ENCODE measurements around the gene TPD52L1.

The TPD52L1 gene

GRCh38 chr6:125245523-125246264 lies 92.1 kb downstream of the TPD52L1 start:
- no peaks in the 10 kb centered on the region for H3K27me3 ChIP-seq (ENCODE audit: control insufficient read depth in 5 of 5, insufficient read depth in 4 of 5, low read length in 5 of 5)
- H3K4me1 ChIP-seq (ENCODE audit: control insufficient read depth in 5 of 5, insufficient read depth in 5 of 5, low read length in 5 of 5): peaks cover 0 to 5% (median 0%) of the 10 kb centered on the region in 5 donors
- peaks cover 0 to 8% (median 6%) of the 10 kb centered on the region in 5 donors for H3K9me3 ChIP-seq (ENCODE audit: control insufficient read depth in 5 of 5, low read length in 5 of 5)
- H3K4me3 ChIP-seq (ENCODE audit: low read depth in 1 of 5, low read length in 5 of 5): no peak overlapping the region
- H3K27ac ChIP-seq (ENCODE audit: low read depth, low read length): no peak overlapping the region
- H3K9ac ChIP-seq (ENCODE audit: low read length in 5 of 5): no peak overlapping the region
- H3K36me3 ChIP-seq (ENCODE audit: control insufficient read depth in 5 of 5, insufficient read depth in 5 of 5, low read length in 5 of 5): no peaks in the 10 kb centered on the region

GRCh38 chr6:125246566-125246965 lies 93.0 kb downstream of the TPD52L1 start:
- no peaks in the 10 kb centered on the region for H3K36me3 ChIP-seq (ENCODE audit: control insufficient read depth in 5 of 5, insufficient read depth in 5 of 5, low read length in 5 of 5)
- H3K4me3 ChIP-seq (ENCODE audit: low read depth in 1 of 5, low read length in 5 of 5): no peak overlapping the region
- H3K27ac ChIP-seq (ENCODE audit: low read depth, low read length): no peak overlapping the region
- H3K9ac ChIP-seq (ENCODE audit: low read length in 5 of 5): no peak overlapping the region
- peaks cover 0 to 7% (median under 1%) of the 10 kb centered on the region in 5 donors for H3K9me3 ChIP-seq (ENCODE audit: control insufficient read depth in 5 of 5, low read length in 5 of 5)
- H3K4me1 ChIP-seq (ENCODE audit: control insufficient read depth in 5 of 5, insufficient read depth in 5 of 5, low read length in 5 of 5): peaks cover 0 to 5% (median 0%) of the 10 kb centered on the region in 5 donors
- H3K27me3 ChIP-seq (ENCODE audit: control insufficient read depth in 5 of 5, insufficient read depth in 4 of 5, low read length in 5 of 5): no peaks in the 10 kb centered on the region

- H3K4me1 ChIP-seq (ENCODE audit: control insufficient read depth in 5 of 5, insufficient read depth in 5 of 5, low read length in 5 of 5): peaks cover 0 to 5% (median 0%) of the 10 kb centered on the region in 5 donors
These were observed 94.6 kb downstream of the TPD52L1 start for GRCh38 chr6:125248136-125248535.

DNA sequence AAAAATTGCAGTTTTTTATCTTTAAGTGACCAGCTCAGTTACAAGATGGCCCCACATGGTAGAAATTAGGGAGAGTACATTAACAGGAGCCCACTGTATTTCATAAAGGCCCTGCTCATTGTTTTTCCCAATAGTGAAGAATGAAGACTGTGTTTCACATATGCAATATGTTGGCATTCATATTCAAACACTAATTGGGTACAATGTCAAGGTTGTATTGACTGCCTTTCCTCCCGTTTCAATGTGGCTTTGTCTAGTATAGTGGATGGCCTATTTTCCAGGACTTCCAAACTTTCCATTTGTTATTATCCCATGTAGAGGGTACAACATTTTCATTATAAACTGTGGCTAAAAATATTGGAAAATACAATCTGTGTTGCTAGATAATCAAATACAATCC lies 96.9 kb downstream of the TPD52L1 start:
- no peak overlapping the region for H3K9ac ChIP-seq (ENCODE audit: low read length in 5 of 5)
- peaks cover 0 to 5% (median 0%) of the 10 kb centered on the region in 5 donors for H3K4me1 ChIP-seq (ENCODE audit: control insufficient read depth in 5 of 5, insufficient read depth in 5 of 5, low read length in 5 of 5)
- no peaks in the 10 kb centered on the region for H3K36me3 ChIP-seq (ENCODE audit: control insufficient read depth in 5 of 5, insufficient read depth in 5 of 5, low read length in 5 of 5)
- H3K27me3 ChIP-seq (ENCODE audit: control insufficient read depth in 5 of 5, insufficient read depth in 4 of 5, low read length in 5 of 5): no peaks in the 10 kb centered on the region
- no peak overlapping the region for H3K27ac ChIP-seq (ENCODE audit: low read depth, low read length)
- no peak overlapping the region for H3K4me3 ChIP-seq (ENCODE audit: low read depth in 1 of 5, low read length in 5 of 5)
- no peaks in the 10 kb centered on the region for H3K9me3 ChIP-seq (ENCODE audit: control insufficient read depth in 5 of 5, low read length in 5 of 5)

More at GRCh38 chr6:125248136-125248535, 94.6 kb downstream of the TPD52L1 start:
- H3K27me3 ChIP-seq (ENCODE audit: control insufficient read depth in 5 of 5, insufficient read depth in 4 of 5, low read length in 5 of 5): no peaks in the 10 kb centered on the region
- H3K4me3 ChIP-seq (ENCODE audit: low read depth in 1 of 5, low read length in 5 of 5): no peak overlapping the region
- no peak overlapping the region for H3K27ac ChIP-seq (ENCODE audit: low read depth, low read length)
- no peaks in the 10 kb centered on the region for H3K36me3 ChIP-seq (ENCODE audit: control insufficient read depth in 5 of 5, insufficient read depth in 5 of 5, low read length in 5 of 5)
- no peaks in the 10 kb centered on the region for H3K9me3 ChIP-seq (ENCODE audit: control insufficient read depth in 5 of 5, low read length in 5 of 5)
- no peak overlapping the region for H3K9ac ChIP-seq (ENCODE audit: low read length in 5 of 5)

DNA sequence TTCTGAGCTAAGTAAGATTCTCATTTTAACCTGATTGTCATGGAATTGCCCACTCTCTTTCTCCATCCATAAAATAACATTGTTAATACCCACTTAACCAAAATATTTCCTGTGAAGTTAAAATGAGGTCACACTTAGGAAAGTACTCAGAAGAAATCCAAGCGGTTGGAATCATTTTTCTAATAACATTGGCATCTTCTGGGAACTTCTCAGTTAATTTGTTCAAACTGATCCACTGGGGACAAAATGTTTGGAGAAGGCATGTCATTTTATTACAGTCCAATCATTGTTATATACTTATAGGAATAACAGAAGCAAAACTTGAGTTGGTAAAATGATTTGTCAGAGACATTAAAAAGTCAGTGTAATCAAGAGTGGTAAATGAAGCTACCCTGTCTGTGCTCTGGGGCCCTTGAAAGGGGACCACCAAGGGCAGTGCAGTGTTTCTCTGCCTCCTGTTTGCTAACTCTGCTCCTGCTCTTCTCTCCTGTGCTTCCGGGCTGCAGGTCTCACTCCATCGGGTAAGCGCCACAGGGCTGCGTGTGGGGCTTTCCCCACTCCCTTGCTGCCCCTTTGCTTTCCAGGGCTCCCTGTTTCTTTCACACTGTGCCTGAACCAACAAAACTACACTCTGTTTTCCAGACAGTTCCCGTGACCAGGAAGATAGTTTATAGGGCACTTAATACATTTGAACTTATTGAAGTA lies 98.1 kb downstream of the TPD52L1 start:
- no peaks in the 10 kb centered on the region for H3K9me3 ChIP-seq (ENCODE audit: control insufficient read depth in 5 of 5, low read length in 5 of 5)
- H3K9ac ChIP-seq (ENCODE audit: low read length in 5 of 5): no peak overlapping the region
- H3K27me3 ChIP-seq (ENCODE audit: control insufficient read depth in 5 of 5, insufficient read depth in 4 of 5, low read length in 5 of 5): no peaks in the 10 kb centered on the region
- no peaks in the 10 kb centered on the region for H3K36me3 ChIP-seq (ENCODE audit: control insufficient read depth in 5 of 5, insufficient read depth in 5 of 5, low read length in 5 of 5)
- H3K4me1 ChIP-seq (ENCODE audit: control insufficient read depth in 5 of 5, insufficient read depth in 5 of 5, low read length in 5 of 5): peaks cover 0 to under 1% (median 0%) of the 10 kb centered on the region in 5 donors
- H3K4me3 ChIP-seq (ENCODE audit: low read depth in 1 of 5, low read length in 5 of 5): no peak overlapping the region
- no peak overlapping the region for H3K27ac ChIP-seq (ENCODE audit: low read depth, low read length)

DNA sequence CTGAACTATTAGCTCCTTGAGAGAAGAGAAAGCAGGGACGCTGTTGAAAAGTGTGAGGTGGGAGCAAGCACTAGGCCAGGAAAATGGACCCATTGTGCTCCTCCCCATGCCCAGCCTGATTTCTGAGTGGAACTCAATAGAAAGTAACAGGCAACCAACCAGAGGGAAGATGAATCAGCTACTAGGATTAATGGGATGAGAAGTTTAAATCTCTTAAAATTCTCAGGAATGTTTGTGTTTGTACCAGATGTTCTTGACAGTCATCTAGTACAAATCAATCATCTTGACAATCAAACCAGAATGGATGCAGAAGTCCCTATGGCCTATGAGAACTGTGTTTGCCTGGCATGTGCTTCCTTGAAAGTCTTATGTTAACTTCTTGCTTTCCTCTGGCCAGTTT lies 99.3 kb downstream of the TPD52L1 start:
- no peak overlapping the region for H3K27ac ChIP-seq (ENCODE audit: low read depth, low read length)
- no peak overlapping the region for H3K9ac ChIP-seq (ENCODE audit: low read length in 5 of 5)
- H3K4me1 ChIP-seq (ENCODE audit: control insufficient read depth in 5 of 5, insufficient read depth in 5 of 5, low read length in 5 of 5): no peaks in the 10 kb centered on the region
- H3K27me3 ChIP-seq (ENCODE audit: control insufficient read depth in 5 of 5, insufficient read depth in 4 of 5, low read length in 5 of 5): no peaks in the 10 kb centered on the region
- no peaks in the 10 kb centered on the region for H3K9me3 ChIP-seq (ENCODE audit: control insufficient read depth in 5 of 5, low read length in 5 of 5)
- H3K4me3 ChIP-seq (ENCODE audit: low read depth in 1 of 5, low read length in 5 of 5): no peak overlapping the region
- H3K36me3 ChIP-seq (ENCODE audit: control insufficient read depth in 5 of 5, insufficient read depth in 5 of 5, low read length in 5 of 5): no peaks in the 10 kb centered on the region

DNA sequence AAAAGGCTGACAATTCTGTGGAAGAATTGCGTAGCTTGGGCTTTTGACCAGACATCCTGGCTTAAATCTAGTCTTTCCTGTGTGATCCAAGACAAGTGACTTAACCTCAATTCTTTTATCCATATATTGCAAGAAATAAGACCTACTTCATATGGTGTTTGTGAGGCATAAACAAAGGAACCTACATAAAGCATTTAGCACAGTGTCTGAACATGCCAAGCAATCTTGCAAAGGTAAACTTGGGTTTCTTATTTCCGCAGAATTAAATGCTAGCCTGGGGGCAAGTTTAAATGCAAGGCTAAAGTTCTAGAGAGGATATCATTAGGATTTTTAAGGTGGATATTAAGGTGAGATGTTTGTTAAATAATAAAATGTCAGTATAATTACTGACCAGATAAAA lies 100.3 kb downstream of the TPD52L1 start:
- Histone ChIP-seq H3K4me1 (ENCODE audit: control insufficient read depth in 5 of 5, insufficient read depth in 5 of 5, low read length in 5 of 5) (no peaks in the 10 kb centered on the region), H3K4me3 (ENCODE audit: low read depth in 1 of 5, low read length in 5 of 5) (no peak overlapping the region)

GRCh38 chr6:125254321-125254720 lies 100.7 kb downstream of the TPD52L1 start:
- H3K36me3 ChIP-seq (ENCODE audit: control insufficient read depth in 5 of 5, insufficient read depth in 5 of 5, low read length in 5 of 5): peaks cover 0 to 6% (median 0%) of the 10 kb centered on the region in 5 donors
- H3K9me3 ChIP-seq (ENCODE audit: control insufficient read depth in 5 of 5, low read length in 5 of 5): no peaks in the 10 kb centered on the region
- no peaks in the 10 kb centered on the region for H3K4me1 ChIP-seq (ENCODE audit: control insufficient read depth in 5 of 5, insufficient read depth in 5 of 5, low read length in 5 of 5)
- no peak overlapping the region for H3K4me3 ChIP-seq (ENCODE audit: low read depth in 1 of 5, low read length in 5 of 5)
- H3K27me3 ChIP-seq (ENCODE audit: control insufficient read depth in 5 of 5, insufficient read depth in 4 of 5, low read length in 5 of 5): no peaks in the 10 kb centered on the region
- no peak overlapping the region for H3K9ac ChIP-seq (ENCODE audit: low read length in 5 of 5)
- no peak overlapping the region for H3K27ac ChIP-seq (ENCODE audit: low read depth, low read length)

More for the DNA sequence above, 100.3 kb downstream of the TPD52L1 start:
- Histone ChIP-seq H3K27ac (ENCODE audit: low read depth, low read length) (no peak overlapping the region), H3K27me3 (ENCODE audit: control insufficient read depth in 5 of 5, insufficient read depth in 4 of 5, low read length in 5 of 5) (no peaks in the 10 kb centered on the region), H3K9me3 (ENCODE audit: control insufficient read depth in 5 of 5, low read length in 5 of 5) (no peaks in the 10 kb centered on the region), H3K9ac (ENCODE audit: low read length in 5 of 5) (no peak overlapping the region), H3K36me3 (ENCODE audit: control insufficient read depth in 5 of 5, insufficient read depth in 5 of 5, low read length in 5 of 5) (peaks cover 0 to 5% (median 0%) of the 10 kb centered on the region in 5 donors)

DNA sequence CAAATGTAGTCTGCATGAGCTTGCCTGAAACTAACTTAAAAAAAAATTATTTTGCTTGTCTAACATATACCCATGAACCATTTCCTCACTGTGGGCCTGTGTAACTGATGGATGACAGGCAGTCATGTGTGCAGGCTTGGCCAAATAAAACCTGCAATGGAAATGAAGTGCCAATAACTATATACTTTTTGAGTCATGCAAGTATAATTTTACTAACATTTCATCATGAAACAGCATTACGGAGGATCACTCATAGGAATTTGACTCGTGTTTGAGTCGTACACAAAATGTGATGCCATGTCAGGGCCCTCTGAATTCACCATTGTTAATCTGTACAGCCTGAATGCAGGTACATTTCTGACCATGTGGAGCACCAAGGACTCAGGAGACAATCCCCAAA lies 101.6 kb downstream of the TPD52L1 start:
- H3K4me3 ChIP-seq (ENCODE audit: low read depth in 1 of 5, low read length in 5 of 5): no peak overlapping the region
- H3K36me3 ChIP-seq (ENCODE audit: control insufficient read depth in 5 of 5, insufficient read depth in 5 of 5, low read length in 5 of 5): peaks cover 0 to 6% (median 0%) of the 10 kb centered on the region in 5 donors
- H3K9ac ChIP-seq (ENCODE audit: low read length in 5 of 5): no peak overlapping the region
- no peaks in the 10 kb centered on the region for H3K4me1 ChIP-seq (ENCODE audit: control insufficient read depth in 5 of 5, insufficient read depth in 5 of 5, low read length in 5 of 5)
- no peaks in the 10 kb centered on the region for H3K27me3 ChIP-seq (ENCODE audit: control insufficient read depth in 5 of 5, insufficient read depth in 4 of 5, low read length in 5 of 5)
- no peak overlapping the region for H3K27ac ChIP-seq (ENCODE audit: low read depth, low read length)
- H3K9me3 ChIP-seq (ENCODE audit: control insufficient read depth in 5 of 5, low read length in 5 of 5): no peaks in the 10 kb centered on the region

GRCh38 chr6:125257351-125257750 lies 103.8 kb downstream of the TPD52L1 start:
- Histone ChIP-seq H3K4me3 (ENCODE audit: low read depth in 1 of 5, low read length in 5 of 5) (no peak overlapping the region), H3K9me3 (ENCODE audit: control insufficient read depth in 5 of 5, low read length in 5 of 5) (no peaks in the 10 kb centered on the region), H3K9ac (ENCODE audit: low read length in 5 of 5) (no peak overlapping the region), H3K27ac (ENCODE audit: low read depth, low read length) (no peak overlapping the region), H3K4me1 (ENCODE audit: control insufficient read depth in 5 of 5, insufficient read depth in 5 of 5, low read length in 5 of 5) (no peaks in the 10 kb centered on the region), H3K27me3 (ENCODE audit: control insufficient read depth in 5 of 5, insufficient read depth in 4 of 5, low read length in 5 of 5) (no peaks in the 10 kb centered on the region), H3K36me3 (ENCODE audit: control insufficient read depth in 5 of 5, insufficient read depth in 5 of 5, low read length in 5 of 5) (peaks cover 0 to 6% (median 0%) of the 10 kb centered on the region in 5 donors)
